ENCODE measurements around the gene RHOXF1.
"Not testable (repeated sequence)": the region's sequence is repeated elsewhere in the genome, so short reads cannot be mapped to it uniquely, and the experiment has no call there.

RHOXF1 gene

GRCh38 chrX:120104707-120105106 lies 11.0 kb downstream of the RHOXF1 start:
- H3K4me3 ChIP-seq (ENCODE audit: low read depth, low read length); H3K36me3 ChIP-seq (ENCODE audit: control insufficient read depth in 2 of 2, insufficient read depth in 1 of 2, low read length in 2 of 2); H3K9me3 ChIP-seq (ENCODE audit: control insufficient read depth, insufficient read depth, low read depth, low read length); POLR2A ChIA-PET; H3K27ac ChIP-seq (ENCODE audit: extremely low read depth, low read depth, low read length); H3K4me1 ChIP-seq (ENCODE audit: control insufficient read depth, insufficient read depth, low read length): not testable (repeated sequence)
- CTCF ChIA-PET = interaction anchor here (0.7 kb wide), 1 partner anchor 100 kb away, joined by 4 read pairs; no protein-coding TSS in a partner anchor
- TF ChIP-seq ZNF146 (tag by site-specific recombination; IDR thresholded peaks at IDR 0.05) = peak; percentile 85

- H3K4me3 ChIP-seq (ENCODE audit: low read depth, low read length); H3K36me3 ChIP-seq (ENCODE audit: control insufficient read depth in 2 of 2, insufficient read depth in 1 of 2, low read length in 2 of 2); H3K4me1 ChIP-seq (ENCODE audit: control insufficient read depth, insufficient read depth, low read length); H3K9me3 ChIP-seq (ENCODE audit: control insufficient read depth, insufficient read depth, low read depth, low read length); POLR2A ChIA-PET; CTCF ChIA-PET; H3K27ac ChIP-seq (ENCODE audit: extremely low read depth, low read depth, low read length): not testable (repeated sequence)
Measured at GRCh38 chrX:120101057-120101456, 14.7 kb downstream of the RHOXF1 start.

DNA sequence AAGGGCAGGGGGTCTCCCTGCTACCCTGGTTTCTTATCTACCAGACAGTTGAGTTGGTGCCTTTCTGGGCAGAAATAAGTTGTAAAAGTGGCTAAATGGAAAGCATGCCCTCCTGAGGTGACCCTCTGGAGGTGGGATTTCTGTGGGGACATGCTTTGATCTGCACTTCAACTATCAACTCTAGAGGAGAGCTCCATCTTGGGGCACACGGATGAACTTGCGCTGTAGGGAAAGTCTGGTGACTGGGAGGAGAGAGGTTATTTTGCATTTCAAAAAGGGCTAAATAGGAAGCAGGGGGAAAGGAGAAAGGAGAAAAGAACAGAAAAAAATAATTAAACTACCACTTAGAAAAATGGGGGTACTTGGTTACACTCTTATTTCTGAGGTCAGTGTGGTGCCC lies 25.5 kb downstream of the RHOXF1 start:
- no peaks in the 10 kb centered on the region for H3K36me3 ChIP-seq (ENCODE audit: control insufficient read depth in 2 of 2, insufficient read depth in 1 of 2, low read length in 2 of 2)
- POLR2A ChIA-PET = no interaction called here
- no peak overlapping the region for H3K27ac ChIP-seq (ENCODE audit: extremely low read depth, low read depth, low read length)
- CTCF ChIA-PET = interaction anchor here (0.6 to 1.2 kb wide), 6 partner anchors 9 to 756 kb away, joined by 3 to 5 read pairs (median 4); no protein-coding TSS in a partner anchor
- H3K4me1 ChIP-seq (ENCODE audit: control insufficient read depth, insufficient read depth, low read length) = no peaks in the 10 kb centered on the region
- no peak overlapping the region for H3K4me3 ChIP-seq (ENCODE audit: low read depth, low read length)
- H3K9me3 ChIP-seq (ENCODE audit: control insufficient read depth, insufficient read depth, low read depth, low read length) = no peaks in the 10 kb centered on the region
- TF ChIP-seq, protein P1, sequence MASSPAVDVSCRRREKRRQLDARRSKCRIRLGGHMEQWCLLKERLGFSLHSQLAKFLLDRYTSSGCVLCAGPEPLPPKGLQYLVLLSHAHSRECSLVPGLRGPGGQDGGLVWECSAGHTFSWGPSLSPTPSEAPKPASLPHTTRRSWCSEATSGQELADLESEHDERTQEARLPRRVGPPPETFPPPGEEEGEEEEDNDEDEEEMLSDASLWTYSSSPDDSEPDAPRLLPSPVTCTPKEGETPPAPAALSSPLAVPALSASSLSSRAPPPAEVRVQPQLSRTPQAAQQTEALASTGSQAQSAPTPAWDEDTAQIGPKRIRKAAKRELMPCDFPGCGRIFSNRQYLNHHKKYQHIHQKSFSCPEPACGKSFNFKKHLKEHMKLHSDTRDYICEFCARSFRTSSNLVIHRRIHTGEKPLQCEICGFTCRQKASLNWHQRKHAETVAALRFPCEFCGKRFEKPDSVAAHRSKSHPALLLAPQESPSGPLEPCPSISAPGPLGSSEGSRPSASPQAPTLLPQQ (tag by site-specific recombination; IDR thresholded peaks at IDR 0.05) = no peak
- TF ChIP-seq ZBTB8A (tag by site-specific recombination; IDR thresholded peaks at IDR 0.05) (no peak), ZNF202 (tag by site-specific recombination; IDR thresholded peaks at IDR 0.05; ENCODE audit: borderline replicate concordance) (no peak), ZNF175 (tag by site-specific recombination; IDR thresholded peaks at IDR 0.05) (no peak), YY2 (tag by site-specific recombination; IDR thresholded peaks at IDR 0.05) (no peak), SETDB1 (IDR thresholded peaks at IDR 0.05; ENCODE audit: insufficient read length, low read length) (no peak), ZNF16 (tag by site-specific recombination; IDR thresholded peaks at IDR 0.05; ENCODE audit: low read depth) (no peak), ZNF324 (tag by site-specific recombination; IDR thresholded peaks at IDR 0.05) (no peak), ZNF133 (tag by site-specific recombination; IDR thresholded peaks at IDR 0.05) (no peak), ZNF548 (tag by site-specific recombination; IDR thresholded peaks at IDR 0.05) (no peak), RBAK (tag by site-specific recombination; IDR thresholded peaks at IDR 0.05) (no peak), ZNF785 (tag by site-specific recombination; IDR thresholded peaks at IDR 0.05) (no peak)
- TF ChIP-seq, protein P2, sequence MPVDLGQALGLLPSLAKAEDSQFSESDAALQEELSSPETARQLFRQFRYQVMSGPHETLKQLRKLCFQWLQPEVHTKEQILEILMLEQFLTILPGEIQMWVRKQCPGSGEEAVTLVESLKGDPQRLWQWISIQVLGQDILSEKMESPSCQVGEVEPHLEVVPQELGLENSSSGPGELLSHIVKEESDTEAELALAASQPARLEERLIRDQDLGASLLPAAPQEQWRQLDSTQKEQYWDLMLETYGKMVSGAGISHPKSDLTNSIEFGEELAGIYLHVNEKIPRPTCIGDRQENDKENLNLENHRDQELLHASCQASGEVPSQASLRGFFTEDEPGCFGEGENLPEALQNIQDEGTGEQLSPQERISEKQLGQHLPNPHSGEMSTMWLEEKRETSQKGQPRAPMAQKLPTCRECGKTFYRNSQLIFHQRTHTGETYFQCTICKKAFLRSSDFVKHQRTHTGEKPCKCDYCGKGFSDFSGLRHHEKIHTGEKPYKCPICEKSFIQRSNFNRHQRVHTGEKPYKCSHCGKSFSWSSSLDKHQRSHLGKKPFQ (tag by site-specific recombination; IDR thresholded peaks at IDR 0.05) = no peak

- no peak overlapping the region for H3K4me3 ChIP-seq (ENCODE audit: low read depth, low read length)
Measured at GRCh38 chrX:120087289-120088017, 28.3 kb downstream of the RHOXF1 start.

DNA sequence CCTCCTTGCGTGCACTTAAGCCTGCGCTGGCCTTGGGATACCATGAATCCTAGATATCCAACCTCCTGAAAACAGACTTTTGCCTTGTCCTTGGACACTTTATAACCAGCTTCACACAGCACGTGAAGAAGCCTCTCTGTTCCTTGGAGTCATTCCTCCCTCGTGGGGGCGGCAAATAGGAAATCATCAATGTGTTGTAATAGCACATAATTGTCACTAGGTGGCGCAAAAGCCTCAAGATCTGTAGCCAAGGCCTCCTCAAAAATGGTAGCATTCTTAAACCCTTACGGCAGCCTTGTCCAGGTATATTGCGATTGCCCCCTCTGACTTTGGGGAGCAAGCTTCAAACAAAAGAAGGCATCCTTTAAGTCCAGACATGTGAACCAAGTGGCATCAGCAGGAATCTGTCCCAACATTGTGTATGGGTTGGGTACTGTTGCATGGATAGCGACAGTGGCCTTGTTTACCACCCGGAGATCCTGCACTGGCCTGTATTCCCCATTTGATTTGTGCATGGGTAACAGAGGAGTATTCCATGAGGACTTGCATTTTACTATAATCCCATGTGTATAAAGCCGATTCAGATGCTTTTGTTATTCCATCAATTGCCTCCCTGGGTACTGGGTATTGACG lies 30.0 kb downstream of the RHOXF1 start:
- H3K36me3 ChIP-seq (ENCODE audit: control insufficient read depth in 2 of 2, insufficient read depth in 1 of 2, low read length in 2 of 2); H3K27ac ChIP-seq (ENCODE audit: extremely low read depth, low read depth, low read length); CTCF ChIA-PET; H3K9me3 ChIP-seq (ENCODE audit: control insufficient read depth, insufficient read depth, low read depth, low read length); H3K4me3 ChIP-seq (ENCODE audit: low read depth, low read length); POLR2A ChIA-PET; H3K4me1 ChIP-seq (ENCODE audit: control insufficient read depth, insufficient read depth, low read length): not testable (repeated sequence)

More at GRCh38 chrX:120087289-120088017, 28.3 kb downstream of the RHOXF1 start:
- Histone ChIP-seq H3K36me3 (ENCODE audit: control insufficient read depth in 2 of 2, insufficient read depth in 1 of 2, low read length in 2 of 2) (no peaks in the 10 kb centered on the region), H3K27ac (ENCODE audit: extremely low read depth, low read depth, low read length) (no peak overlapping the region), H3K4me1 (ENCODE audit: control insufficient read depth, insufficient read depth, low read length) (no peaks in the 10 kb centered on the region), H3K9me3 (ENCODE audit: control insufficient read depth, insufficient read depth, low read depth, low read length) (no peaks in the 10 kb centered on the region)
- TF ChIP-seq PRDM1 (tag by site-specific recombination; IDR thresholded peaks at IDR 0.05) (peak; percentile 91), ZNF843 (tag by site-specific recombination; IDR thresholded peaks at IDR 0.05) (no peak), IKZF3 (tag by site-specific recombination; IDR thresholded peaks at IDR 0.05) (no peak), ZIC2 (tag by site-specific recombination; IDR thresholded peaks at IDR 0.05) (no peak), ZNF561 (tag by site-specific recombination; IDR thresholded peaks at IDR 0.05; ENCODE audit: borderline replicate concordance) (no peak), ZFHX2 (tag by site-specific recombination; conservative IDR thresholded peaks at IDR 0.05) (no peak), ZNF157 (tag by site-specific recombination; IDR thresholded peaks at IDR 0.05) (no peak), ZFP3 (tag by site-specific recombination; IDR thresholded peaks at IDR 0.05; ENCODE audit: low read depth) (no peak), ZNF747 (tag by site-specific recombination; IDR thresholded peaks at IDR 0.05) (no peak)
- ChIA-PET CTCF (interaction anchor here (0.6 to 1.3 kb wide), 4 partner anchors 16 to 1982 kb away, joined by 3 to 4 read pairs (median 4); no protein-coding TSS in a partner anchor), POLR2A (no interaction called here)
